Endothelial cell of umbilical vein (primary cell): ENCODE measurements around the gene MCC. TPM values are rescaled to one million over a fixed set of nuclear protein-coding genes. Genes with fewer than 3 reads are reported as not detected.

Source experiments
- BruUV-seq: library from RNA; stranded (reverse); fragments of 400-500 nt; replicated peaks from 2 replicates; lab custom pipeline; 2021; lab: Mats Ljungman, UMichigan
- CTCF ChIA-PET: fragments of 300-600, 350-600 bp; sonication (Branson Sonifier 250); formaldehyde crosslinking; loops from one replicate; lab custom pipeline; 2021; ENCODE audit warnings: antibody characterized with exemption, inconsistent platforms; lab: Charles Lee
- POLR2A ChIA-PET: fragments of 300-600, 350-600 bp; sonication (Branson Sonifier 250); formaldehyde crosslinking; loops from one replicate; lab custom pipeline; 2021; ENCODE audit warnings: antibody characterized with exemption, inconsistent platforms; lab: Charles Lee
- DNase-seq: peaks from one replicate; pipeline ENCODE4 v3.0.0-alpha.2; 2011; ENCODE audit warnings: low read depth, low spot score
- FAIRE-seq: peaks from 2 replicates; lab custom pipeline; 2011; peaks lifted over from hg19 to GRCh38; lab: Jason Lieb, UNC
- H2AFZ ChIP-seq: 2 replicates; pipeline ENCODE4 v1.6.0; 2012; ENCODE audit warnings: low read depth, low read length, control low read depth, inconsistent platforms
- H3K27ac ChIP-seq: 2 replicates; pipeline ENCODE4 v1.5.1; 2011; ENCODE audit warnings: low read depth, mild to moderate bottlenecking, control low read depth, low read length, moderate library complexity; ENCODE audit not compliant: insufficient read depth
- H3K27me3 ChIP-seq, 2 experiments: 2 replicates each; pipeline versions ENCODE4 v1.6.0 to v1.6.1; 2011; ENCODE audit warnings: low read length in 2 of 2, mixed read lengths in 1 of 2; ENCODE audit not compliant: control insufficient read depth in 2 of 2, insufficient read depth in 2 of 2
- H3K36me3 ChIP-seq, 2 experiments: 2 replicates in 1 of 2; 3 replicates in 1 of 2; pipeline ENCODE4 v1.5.1; 2011; ENCODE audit warnings: low read length in 2 of 2, mild to moderate bottlenecking in 1 of 2, moderate library complexity in 1 of 2; ENCODE audit not compliant: control insufficient read depth in 2 of 2, insufficient read depth in 2 of 2; ENCODE audit errors: extremely low read depth in 1 of 2
- H3K4me1 ChIP-seq: 3 replicates; pipeline ENCODE4 v1.5.1; 2011; ENCODE audit warnings: mild to moderate bottlenecking, low read length; ENCODE audit not compliant: control insufficient read depth, insufficient read depth; ENCODE audit errors: extremely low read depth
- H3K4me2 ChIP-seq: 2 replicates; pipeline ENCODE4 v1.6.1; 2011; ENCODE audit warnings: low read length, control low read depth, mixed read lengths; ENCODE audit not compliant: insufficient read depth
- H3K4me3 ChIP-seq, 3 experiments: fragments of 200-600 bp in 1 of 3; sonication (generic), shearing (Covaris generic) in 1 of 3; replicated peaks in 1 of 3; 2 replicates each; pipeline ENCODE4 v1.5.1; 2011 to 2016; ENCODE audit warnings: control low read depth in 3 of 3, low read length in 3 of 3, mild to moderate bottlenecking in 2 of 3, inconsistent platforms in 1 of 3, low read depth in 1 of 3, moderate library complexity in 1 of 3; ENCODE audit not compliant: insufficient read depth in 1 of 3
- H3K79me2 ChIP-seq: 2 replicates; pipeline ENCODE4 v1.6.0; 2012; ENCODE audit warnings: low read length, inconsistent platforms; ENCODE audit not compliant: control insufficient read depth, insufficient read depth
- H3K9ac ChIP-seq: replicated peaks from 2 replicates; pipeline ENCODE3; 2011; ENCODE audit warnings: low read length, control low read depth; ENCODE audit not compliant: insufficient read depth; ENCODE audit errors: extremely low read depth
- H3K9me1 ChIP-seq: replicated peaks from 3 replicates; pipeline ENCODE4 v1.6.0; 2011; ENCODE audit warnings: mild to moderate bottlenecking, low read length; ENCODE audit not compliant: control insufficient read depth, insufficient read depth; ENCODE audit errors: extremely low read depth
- H3K9me3 ChIP-seq: replicated peaks from 2 replicates; pipeline ENCODE4 v1.5.1; 2012; ENCODE audit warnings: low read length, inconsistent platforms; ENCODE audit not compliant: control insufficient read depth, insufficient read depth
- H4K20me1 ChIP-seq: replicated peaks from 2 replicates; pipeline ENCODE3; 2011; ENCODE audit warnings: mild to moderate bottlenecking, low read length; ENCODE audit not compliant: control insufficient read depth, insufficient read depth; ENCODE audit errors: extremely low read depth
- EZH2 ChIP-seq: IDR thresholded peaks from 2 replicates; pipeline ENCODE4 v1.6.1; 2012; ENCODE audit warnings: borderline replicate concordance, low read depth, mild to moderate bottlenecking, moderate library complexity, low read length, inconsistent platforms; ENCODE audit not compliant: severe bottlenecking
- GATA2 ChIP-seq: IDR thresholded peaks from 2 replicates; pipeline ENCODE4 v1.7.0; 2011; ENCODE audit warnings: low read depth, mild to moderate bottlenecking, moderate library complexity, mixed read lengths, low read length; ENCODE audit not compliant: insufficient read length, insufficient read depth
- JUN ChIP-seq: IDR thresholded peaks from 2 replicates; pipeline ENCODE4 v1.6.1; 2011; ENCODE audit warnings: borderline replicate concordance, low read depth; ENCODE audit not compliant: insufficient read length, insufficient read depth
- POLR2A ChIP-seq: IDR thresholded peaks from 2 replicates; pipeline ENCODE4 v1.6.1; 2012; ENCODE audit warnings: low read depth, mild to moderate bottlenecking, control low read depth, low read length
- dilution Hi-C: fragments of 300-500 bp; cut with MboI; formaldehyde crosslinking; loops from one replicate; pipeline ENCODE4 v1.15.0; 2019; ENCODE audit warnings: low sequenced_read_pairs; ENCODE audit not compliant: extremely low pct_ligation_motif_present
- intact Hi-C: fragments of 100-400 bp; cut with micrococcal nuclease; formaldehyde crosslinking; loops from one replicate; pipeline ENCODE4 v1.10.0; 2022
- polyA plus RNA-seq, 4 experiments: library from polyadenylated mRNA; depleted of rRNA in 3 of 4; stranded (reverse) in 3 of 4; unstranded in 1 of 4; fragments of >200 nt; gene quantifications; 2 replicates each; pipeline versions ENCODE4 v1.2.1 to v1.2.3, GENCODE V29; 2011 to 2012; ENCODE audit warnings: missing spikeins in 1 of 4
- total RNA-seq: library from RNA; stranded (reverse); gene quantifications from 2 replicates; pipeline ENCODE4 v1.2.3, GENCODE V29; 2021

MCC gene
- total and polyA plus RNA-seq, 2 donors (not counting 3 experiments of a cell fraction or from before 2014, with no cell fraction given): 6.9 to 27.5 TPM

GRCh38 chr5:113371721-113372196, 116.5 kb downstream of the MCC start:
- DNase-seq (peak; percentile 95), FAIRE-seq (peak; percentile 70)
- dilution Hi-C loops: no loop called here
- H3K9me3 ChIP-seq: no peaks in the 10 kb centered on the region
- peak overlapping the region; percentile 66 for H3K4me2 ChIP-seq
- no peak overlapping the region for H2AFZ ChIP-seq
- no peaks in the 10 kb centered on the region for H3K36me3 ChIP-seq
- no peaks in the 10 kb centered on the region for H3K27me3 ChIP-seq
- CTCF ChIA-PET: interaction anchor here (0.7 to 1.5 kb wide), 7 partner anchors 10 to 376 kb away, joined by 3 to 5 read pairs (median 4); partner anchors contain the start of gene YTHDC2
- POLR2A ChIA-PET: interaction anchor here (0.7 to 1.2 kb wide), 2 partner anchors 116 to 234 kb away, joined by 3 to 5 read pairs; partner anchors contain the start of gene MCC
- H3K9me1 ChIP-seq: no peaks in the 10 kb centered on the region
- H3K4me3 ChIP-seq: no peak overlapping the region
- intact Hi-C loops: no loop called here
- H3K4me1 ChIP-seq: peaks cover 20% of the 10 kb centered on the region
- H3K27ac ChIP-seq: no peak overlapping the region
- peak; percentile 69 for TF ChIP-seq GATA2
- no peak for TF ChIP-seq EZH2
- BruUV-seq: no TSS peak
- no peak overlapping the region for H3K9ac ChIP-seq
- H4K20me1 ChIP-seq: no peaks in the 10 kb centered on the region
- H3K79me2 ChIP-seq: no peaks in the 10 kb centered on the region

- no peaks in the 10 kb centered on the region for H3K36me3 ChIP-seq
- ChIA-PET POLR2A (no interaction called here), CTCF (interaction anchor here (1.0 kb wide), 1 partner anchor 31 kb away, joined by 3 read pairs; no protein-coding TSS in a partner anchor)
- DNase-seq: peak; percentile 92
- H3K9me1 ChIP-seq: no peaks in the 10 kb centered on the region
- no peak overlapping the region for H3K4me2 ChIP-seq
- no peaks in the 10 kb centered on the region for H3K9me3 ChIP-seq
- dilution Hi-C loops (no loop called here), intact Hi-C loops (no loop called here)
- BruUV-seq: no TSS peak
- no peak overlapping the region for H2AFZ ChIP-seq
- peak; percentile 43 for TF ChIP-seq POLR2A
- no peak for TF ChIP-seq JUN
- no peaks in the 10 kb centered on the region for H4K20me1 ChIP-seq
- H3K9ac ChIP-seq: no peak overlapping the region
- no peak overlapping the region for H3K27ac ChIP-seq
- peaks cover 19% of the 10 kb centered on the region for H3K4me1 ChIP-seq
- no peaks in the 10 kb centered on the region for H3K27me3 ChIP-seq
- H3K4me3 ChIP-seq: no peak overlapping the region
- H3K79me2 ChIP-seq: no peaks in the 10 kb centered on the region
- no peak for FAIRE-seq
These were observed 120.7 kb downstream of the MCC start for GRCh38 chr5:113367586-113367985.
